Astrocyte (in vitro differentiated cells and primary cell): ENCODE measurements around the gene SVIL.

ENCODE experiments used
- CTCF ChIP-seq: IDR thresholded peaks from 2 replicates; pipeline ENCODE4 v1.5.1; 2011; ENCODE audit warnings: low read depth, mild to moderate bottlenecking, inconsistent platforms, low read length, moderate library complexity; ENCODE audit not compliant: insufficient read depth
- EZH2 ChIP-seq: IDR thresholded peaks from 2 replicates; pipeline ENCODE4 v1.6.1; 2012; ENCODE audit warnings: mild to moderate bottlenecking, low read length, inconsistent platforms; ENCODE audit not compliant: insufficient read depth

GRCh38 chr10:29621161-29621560 is 13.6 kb downstream of the SVIL start:
- no peak for TF ChIP-seq EZH2
- no peak for TF ChIP-seq CTCF
